Suprapubic skin (tissue), 4 donors: ENCODE data around the gene SPATA6L.

Experiments
- CTCF ChIP-seq, 2 donors: fragments of 200-600 bp in 1 of 2; fragments of 450-650 bp in 1 of 2; sonication (generic) in 1 of 2; IDR thresholded peaks; one replicate each; pipeline ENCODE4 v1.5.1; 2016 to 2019; ENCODE audit warnings: antibody characterized with exemption in 2 of 2, mild to moderate bottlenecking in 1 of 2, moderate library complexity in 1 of 2
- EP300 ChIP-seq: sonication (generic); formaldehyde crosslinking; IDR thresholded peaks from one replicate; pipeline ENCODE4 v1.6.1; 2017; ENCODE audit warnings: antibody characterized with exemption
- POLR2A ChIP-seq, 2 donors: fragments of 450-650 bp; IDR thresholded peaks; one replicate each; pipeline ENCODE4 v1.6.1; 2017; ENCODE audit warnings: antibody characterized with exemption in 2 of 2, mild to moderate bottlenecking in 2 of 2, moderate library complexity in 2 of 2
- POLR2AphosphoS5 ChIP-seq, 3 donors: sonication (generic); formaldehyde crosslinking; IDR thresholded peaks; one replicate each; pipeline ENCODE4 v1.6.1; 2017; ENCODE audit warnings: antibody characterized with exemption in 3 of 3

DNA sequence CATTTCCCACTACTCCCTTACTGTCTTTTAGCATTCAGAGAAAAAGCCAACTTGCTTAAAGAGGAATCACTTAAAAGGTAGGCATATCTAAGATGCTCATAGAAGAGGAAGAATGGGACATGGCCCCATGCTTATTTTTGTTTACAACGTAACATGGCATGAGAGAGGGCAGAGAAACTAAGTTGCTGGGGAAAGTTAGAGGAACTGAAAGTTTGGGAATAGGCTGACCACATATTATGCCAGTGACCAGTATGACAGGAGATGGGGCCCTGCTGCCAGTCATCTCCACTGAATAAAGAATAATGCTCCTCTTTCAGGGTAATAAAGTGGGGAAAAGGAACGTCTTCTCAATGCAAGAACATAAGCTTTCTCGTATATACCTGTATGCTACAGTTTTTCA is 2.3 kb downstream of the SPATA6L start:
- TF ChIP-seq CTCF (IDR thresholded peaks at IDR 0.05) (no peak), EP300 (no peak), POLR2A (IDR thresholded peaks at IDR 0.05) (no peak), POLR2AphosphoS5 (IDR thresholded peaks at IDR 0.05) (no peak)
